Stimulated activated CD4-positive, alpha-beta T cell treated with anti-CD3 and anti-CD28 coated beads, TNF-alpha, amount 100 ng/mL, for 48 hours (primary cell): Measurements from ENCODE around the gene TMEM256.

ENCODE experiments used
- DNase-seq, 3 donors: peaks; one replicate each; pipeline ENCODE4 v3.0.0-alpha.2; 2020; ENCODE audit warnings: low read depth in 3 of 3

Gene TMEM256

DNA sequence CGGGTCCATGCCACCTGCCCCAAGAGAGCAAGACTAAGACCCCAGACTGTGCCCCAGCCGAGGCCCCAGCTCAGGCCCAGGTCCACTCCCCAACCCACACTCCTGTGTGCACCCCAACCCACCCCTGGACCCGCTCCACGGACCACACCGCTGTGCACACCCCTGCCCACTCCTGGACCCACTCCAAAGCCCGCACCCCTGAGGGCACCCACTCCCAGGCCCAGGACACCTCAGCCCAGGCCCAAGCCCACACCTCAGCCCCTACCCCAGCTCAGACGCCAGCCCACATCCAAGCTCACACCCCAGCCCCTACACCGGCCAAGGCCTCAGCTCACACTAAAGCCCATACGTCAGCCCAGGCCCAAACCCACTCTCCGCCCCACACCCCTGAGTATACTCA is 25.8 kb upstream of the TMEM256 start:
- DNase-seq = no peak

DNA sequence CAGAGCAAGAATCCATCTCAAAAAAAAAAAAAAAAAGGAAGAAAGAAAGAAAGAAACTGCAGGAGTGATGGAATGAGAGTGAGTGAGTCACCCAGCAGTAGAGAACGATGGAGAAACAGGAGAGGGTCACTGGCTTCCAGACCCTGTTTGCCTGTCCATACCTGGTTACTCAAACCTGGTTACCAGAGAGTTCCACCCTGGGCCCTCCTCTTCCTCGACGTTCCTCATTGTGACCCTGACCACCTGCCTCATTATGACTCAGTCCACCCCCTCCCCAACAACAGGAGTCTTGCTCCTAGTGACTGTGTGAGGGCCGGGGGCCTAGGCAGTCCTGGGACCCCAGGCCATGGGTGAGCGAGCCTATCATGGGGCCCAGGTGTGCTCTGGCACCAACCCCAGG is 24.7 kb upstream of the TMEM256 start, which contains the start of gene SPEM3:
SPEM3 (plus strand) TSS at position 301 of the 400 bp plus-strand sequence; CDS start at position 347, 46 bp downstream.
- no peak for DNase-seq

DNA sequence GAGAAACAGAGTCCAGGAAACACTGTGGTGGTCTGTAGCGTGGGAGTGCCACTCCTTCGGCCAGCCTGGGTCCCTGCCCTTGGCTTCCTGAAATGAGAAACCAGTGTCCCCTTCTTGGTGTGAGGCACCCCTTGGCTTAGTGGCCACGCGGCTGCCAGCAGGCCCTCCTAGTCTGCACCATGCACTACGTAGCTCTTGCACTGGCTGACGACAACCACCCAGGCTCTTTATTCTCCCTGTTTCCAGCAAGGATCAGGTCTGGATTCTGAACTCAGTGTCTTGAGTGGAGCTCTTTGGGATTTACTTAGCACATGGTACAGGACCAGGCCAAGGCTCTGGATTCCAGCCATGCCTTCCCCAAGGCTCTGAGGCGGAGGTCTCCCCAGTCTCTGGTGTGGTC is 23.7 kb upstream of the TMEM256 start:
- DNase-seq = no peak

DNA sequence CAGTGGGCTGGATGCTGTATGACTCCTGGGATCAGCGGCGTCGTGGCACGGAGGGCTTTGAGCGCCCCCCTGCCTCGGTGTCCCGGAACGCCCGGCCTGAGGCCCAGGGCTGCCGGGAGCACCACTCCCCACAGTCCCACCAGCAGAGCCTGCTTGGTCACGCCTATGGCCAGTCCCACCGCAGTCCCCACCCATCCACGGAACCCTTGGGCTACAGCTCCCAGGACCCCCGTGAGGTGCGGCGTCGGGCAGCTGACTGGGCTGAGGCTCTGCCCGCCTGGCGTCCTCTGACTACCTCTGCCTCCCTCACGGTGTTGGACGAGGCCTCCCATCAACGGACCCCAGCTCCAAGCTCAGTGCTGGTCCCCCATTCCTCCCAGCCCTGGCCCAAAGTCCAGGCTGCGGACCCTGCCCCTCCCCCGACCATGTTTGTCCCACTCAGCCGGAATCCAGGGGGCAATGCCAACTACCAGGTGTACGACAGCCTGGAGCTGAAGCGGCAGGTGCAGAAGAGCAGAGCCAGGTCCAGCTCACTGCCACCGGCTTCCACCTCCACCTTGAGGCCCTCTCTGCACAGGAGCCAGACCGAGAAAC is 23.1 kb upstream of the TMEM256 start:
- DNase-seq = no peak

DNA sequence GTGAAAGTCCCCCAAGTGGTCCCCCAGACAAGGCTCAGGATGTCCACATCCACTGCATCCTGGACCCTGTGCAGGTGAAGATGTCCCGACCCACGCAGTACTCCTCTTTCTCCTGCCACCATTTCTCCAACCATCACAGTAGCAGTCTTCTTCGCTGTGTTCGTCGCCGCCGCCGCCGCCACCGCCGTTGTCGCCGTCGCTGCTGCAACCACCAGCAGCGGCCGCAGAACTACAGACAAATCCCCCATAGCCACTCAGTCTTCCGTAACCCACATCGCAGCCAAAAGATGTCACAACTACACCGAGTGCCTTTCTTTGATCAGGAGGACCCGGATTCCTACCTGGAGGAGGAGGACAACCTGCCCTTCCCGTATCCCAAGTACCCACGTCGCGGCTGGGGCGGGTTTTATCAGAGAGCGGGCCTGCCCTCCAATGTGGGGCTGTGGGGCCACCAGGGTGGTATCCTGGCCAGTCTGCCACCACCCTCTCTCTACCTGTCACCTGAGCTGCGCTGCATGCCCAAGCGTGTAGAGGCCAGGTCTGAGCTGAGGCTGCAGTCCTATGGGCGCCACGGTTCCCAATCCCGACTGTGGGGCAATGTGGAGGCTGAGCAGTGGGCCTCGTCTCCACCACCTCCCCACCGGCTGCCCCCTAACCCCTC is 22.4 kb upstream of the TMEM256 start:
- no peak for DNase-seq

DNA sequence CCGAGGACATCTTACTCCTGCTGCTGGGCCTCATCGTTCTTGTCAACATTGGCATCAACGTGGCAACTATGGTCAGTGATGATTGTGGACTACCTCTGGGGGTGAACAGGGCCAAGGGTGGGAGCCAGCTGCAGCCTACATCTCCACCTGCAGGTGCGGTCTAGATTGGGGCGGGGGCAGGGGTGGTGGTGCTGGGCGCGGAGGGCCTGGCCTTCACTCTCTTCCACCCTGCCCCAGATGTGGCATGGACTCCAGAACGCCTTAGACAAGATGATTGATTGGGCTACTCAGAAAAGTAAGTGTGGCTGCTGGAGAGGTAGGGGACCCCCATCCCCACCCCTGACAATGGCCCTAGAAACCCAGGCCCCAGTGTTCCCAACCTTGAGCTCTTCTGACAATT is 21.9 kb upstream of the TMEM256 start:
- no peak for DNase-seq

DNA sequence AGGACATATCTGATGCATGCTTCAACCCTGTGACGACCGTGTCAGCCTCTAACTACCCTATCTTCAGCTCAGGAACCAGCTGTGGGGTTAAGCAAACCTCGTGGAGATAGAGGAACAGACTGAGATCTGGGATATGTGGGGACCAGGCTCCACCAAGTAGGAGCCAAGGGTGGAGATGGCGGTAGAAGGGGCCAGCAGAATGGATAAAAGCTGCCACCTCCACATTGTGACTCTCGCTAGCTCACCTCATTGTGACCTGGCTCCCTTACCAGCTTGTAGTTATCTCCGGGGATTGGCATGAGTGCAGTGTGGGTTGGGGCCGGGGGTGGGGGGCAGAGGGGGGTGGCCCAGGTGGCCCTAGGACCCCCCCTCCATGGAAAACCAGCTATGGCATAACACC is 21.4 kb upstream of the TMEM256 start, which contains the start of gene SPEM2:
SPEM2 (plus strand) TSS at position 301 of the 400 bp plus-strand sequence; CDS start at position 374, 73 bp downstream.
- no peak for DNase-seq

DNA sequence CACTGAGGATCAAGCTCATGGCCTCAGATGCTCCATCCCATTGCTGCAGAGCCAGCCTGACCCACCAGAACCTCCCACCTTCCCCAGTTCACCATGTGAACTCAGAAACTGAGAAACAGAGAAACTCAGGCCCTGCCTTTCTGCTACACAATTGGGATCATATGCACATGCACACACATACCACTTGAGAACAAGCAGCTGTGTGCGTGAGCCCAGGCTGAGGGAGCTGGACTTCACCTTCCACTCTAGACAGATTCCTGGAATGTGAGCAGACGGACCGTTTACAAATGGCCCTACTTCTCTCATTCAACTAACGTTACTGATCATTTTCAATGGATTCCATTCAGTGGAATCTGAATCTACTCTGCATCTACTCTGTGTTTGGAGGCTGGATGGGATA is 19.8 kb upstream of the TMEM256 start:
- DNase-seq = no peak

DNA sequence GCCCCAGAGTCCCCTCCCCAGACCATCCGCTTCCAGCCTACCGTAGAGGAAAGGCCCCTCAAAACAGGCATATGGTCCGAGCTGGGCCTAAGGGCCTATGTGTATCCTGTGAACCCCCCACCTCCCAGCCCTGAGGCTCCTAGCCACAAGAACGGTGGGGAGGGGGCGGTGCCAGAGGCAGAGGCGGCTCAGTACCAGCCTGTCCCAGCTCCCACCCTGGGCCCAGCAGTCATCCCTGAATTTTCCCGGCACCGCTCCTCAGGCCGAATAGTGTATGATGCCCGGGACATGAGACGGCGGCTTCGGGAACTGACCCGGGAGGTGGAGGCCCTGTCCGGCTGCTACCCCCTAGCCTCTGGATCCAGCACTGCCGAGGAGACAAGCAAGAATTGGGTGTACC is 17.3 kb upstream of the TMEM256 start:
- DNase-seq = no peak

DNA sequence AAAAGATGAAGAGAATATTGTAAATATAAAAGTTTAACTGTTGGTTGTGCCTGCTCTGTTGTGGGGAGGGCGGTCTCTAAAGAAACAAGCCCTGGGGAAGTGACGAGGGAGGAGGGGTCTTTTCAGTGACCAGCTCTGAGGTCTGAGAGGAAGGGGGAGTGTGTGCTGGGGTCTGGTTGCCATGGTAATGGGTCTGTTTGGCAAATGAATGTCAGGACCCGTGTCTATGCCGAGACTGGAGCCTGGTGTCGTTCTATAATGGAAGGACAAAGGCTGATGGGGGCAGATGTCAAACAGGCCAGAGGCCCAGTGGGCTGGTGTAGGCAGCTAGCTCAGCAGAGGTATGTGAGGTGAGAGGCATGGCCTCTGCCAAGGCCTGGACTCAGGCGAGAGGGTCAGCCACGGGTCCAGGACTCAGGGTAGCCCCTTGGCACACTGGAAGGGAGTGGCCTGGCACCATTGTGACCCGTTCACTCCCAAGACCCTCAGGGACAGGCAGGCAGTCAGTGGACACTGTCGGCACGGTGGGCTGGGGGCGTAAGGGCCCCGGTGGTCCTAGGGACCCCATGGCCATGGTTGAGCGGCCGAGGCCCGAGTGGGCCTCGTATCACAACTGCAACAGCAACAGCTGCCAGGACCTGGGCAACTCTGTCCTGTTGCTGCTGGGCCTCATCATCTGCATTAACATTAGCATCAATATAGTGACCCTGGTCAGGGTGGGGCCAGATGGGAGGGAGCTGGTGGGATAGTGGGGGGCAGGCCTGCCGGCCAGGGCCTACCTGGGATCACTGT is 16.1 kb upstream of the TMEM256 start, which contains the start of gene SPEM1:
SPEM1 (plus strand) TSS at position 506 of the 792 bp plus-strand sequence; CDS start at position 567, 61 bp downstream.
- no peak for DNase-seq

DNA sequence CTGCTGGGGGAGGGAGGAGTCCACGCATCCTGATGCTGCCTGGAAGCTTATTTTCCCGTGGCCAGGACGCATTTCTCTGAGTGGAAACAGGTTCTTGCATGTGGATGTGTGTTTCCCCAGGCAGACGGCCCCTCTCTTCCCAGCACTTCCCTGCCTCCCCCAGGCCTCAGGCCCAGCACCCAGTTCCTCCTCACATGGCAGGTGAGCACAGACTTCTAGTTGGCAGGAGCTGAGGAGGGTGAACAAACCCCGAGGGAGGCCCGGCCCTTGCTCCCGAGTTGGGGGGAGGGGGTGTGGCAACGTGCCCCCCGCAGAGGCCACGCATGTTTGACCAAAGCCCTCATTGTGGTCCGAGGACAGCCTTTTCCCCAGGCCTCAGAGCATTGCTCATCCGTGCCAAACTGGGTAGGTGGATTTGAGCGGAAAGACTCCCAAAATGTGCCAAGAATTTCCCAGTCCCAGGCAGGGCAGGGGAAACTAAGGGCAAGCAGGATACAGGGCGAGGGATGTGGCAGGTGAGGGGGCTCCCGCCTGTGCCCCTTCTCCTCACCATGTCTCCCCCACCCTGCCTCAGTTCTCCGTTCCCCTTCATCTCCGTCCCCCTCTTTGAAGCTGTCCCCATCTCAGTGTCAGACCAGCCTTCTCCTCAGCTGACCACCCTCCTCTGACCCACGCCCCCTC is 14.7 kb upstream of the TMEM256 start:
- no peak for DNase-seq

DNA sequence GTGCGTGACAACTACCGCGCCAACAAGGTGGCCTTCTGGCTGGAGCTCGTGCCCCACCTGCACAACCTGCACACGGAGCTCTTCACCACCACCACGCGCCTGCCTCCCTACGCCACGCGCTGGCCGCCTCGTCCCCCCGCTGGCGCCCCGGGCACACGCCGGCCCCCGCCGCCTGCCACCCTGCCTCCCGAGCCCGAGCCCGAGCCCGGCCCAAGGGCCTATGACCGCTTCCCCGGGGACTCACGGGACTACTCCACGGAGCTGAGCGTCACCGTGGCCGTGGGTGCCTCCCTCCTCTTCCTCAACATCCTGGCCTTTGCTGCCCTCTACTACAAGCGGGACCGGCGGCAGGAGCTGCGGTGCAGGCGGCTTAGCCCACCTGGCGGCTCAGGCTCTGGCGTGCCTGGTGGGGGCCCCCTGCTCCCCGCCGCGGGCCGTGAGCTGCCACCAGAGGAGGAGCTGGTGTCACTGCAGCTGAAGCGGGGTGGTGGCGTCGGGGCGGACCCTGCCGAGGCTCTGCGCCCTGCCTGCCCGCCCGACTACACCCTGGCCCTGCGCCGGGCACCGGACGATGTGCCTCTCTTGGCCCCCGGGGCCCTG is 13.3 kb upstream of the TMEM256 start:
- no peak for DNase-seq

DNA sequence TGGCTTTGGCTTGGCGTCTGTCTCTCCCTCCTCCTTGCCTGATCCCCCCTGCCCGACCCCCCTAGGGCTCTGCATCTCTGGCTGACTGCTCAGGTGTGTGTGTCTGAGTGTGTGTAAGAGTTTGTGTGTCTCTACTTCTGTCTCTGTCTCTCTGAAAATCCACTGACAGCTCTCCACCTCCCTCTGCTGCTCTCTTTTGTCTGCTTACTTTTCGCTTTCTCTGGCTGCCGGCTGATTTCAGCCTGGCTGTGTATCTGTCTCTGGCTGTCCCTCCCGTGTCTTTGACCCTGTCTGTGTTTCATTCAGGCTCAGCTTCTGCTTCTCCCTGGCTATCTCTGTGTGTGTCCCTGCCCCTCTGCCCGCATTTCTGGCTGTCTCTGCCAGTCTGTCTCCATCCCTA is 12.4 kb upstream of the TMEM256 start:
- DNase-seq = no peak

DNA sequence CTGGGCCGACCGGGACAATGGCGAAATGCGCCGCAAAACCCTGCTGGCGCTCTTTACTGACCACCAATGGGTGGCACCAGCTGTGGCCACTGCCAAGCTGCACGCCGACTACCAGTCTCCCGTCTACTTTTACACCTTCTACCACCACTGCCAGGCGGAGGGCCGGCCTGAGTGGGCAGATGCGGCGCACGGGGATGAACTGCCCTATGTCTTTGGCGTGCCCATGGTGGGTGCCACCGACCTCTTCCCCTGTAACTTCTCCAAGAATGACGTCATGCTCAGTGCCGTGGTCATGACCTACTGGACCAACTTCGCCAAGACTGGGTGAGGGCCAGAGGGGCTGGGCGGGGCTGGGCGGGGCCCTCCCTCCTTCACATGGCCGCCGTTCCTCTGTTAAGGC is 11.9 kb upstream of the TMEM256 start:
- no peak for DNase-seq

DNA sequence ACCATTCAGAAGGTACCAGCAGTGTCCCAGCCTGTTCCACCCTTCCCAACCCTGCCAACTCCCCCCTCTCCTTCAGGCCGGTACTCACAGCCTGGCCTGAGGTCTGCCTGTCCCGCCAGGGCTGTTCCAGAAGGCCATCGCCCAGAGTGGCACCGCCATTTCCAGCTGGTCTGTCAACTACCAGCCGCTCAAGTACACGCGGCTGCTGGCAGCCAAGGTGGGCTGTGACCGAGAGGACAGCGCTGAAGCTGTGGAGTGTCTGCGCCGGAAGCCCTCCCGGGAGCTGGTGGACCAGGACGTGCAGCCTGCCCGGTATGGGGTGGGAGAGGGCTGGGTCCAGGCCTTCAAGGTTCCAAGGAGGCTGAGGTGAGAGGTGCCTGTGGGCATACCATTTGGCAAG is 10.9 kb upstream of the TMEM256 start:
- no peak for DNase-seq

DNA sequence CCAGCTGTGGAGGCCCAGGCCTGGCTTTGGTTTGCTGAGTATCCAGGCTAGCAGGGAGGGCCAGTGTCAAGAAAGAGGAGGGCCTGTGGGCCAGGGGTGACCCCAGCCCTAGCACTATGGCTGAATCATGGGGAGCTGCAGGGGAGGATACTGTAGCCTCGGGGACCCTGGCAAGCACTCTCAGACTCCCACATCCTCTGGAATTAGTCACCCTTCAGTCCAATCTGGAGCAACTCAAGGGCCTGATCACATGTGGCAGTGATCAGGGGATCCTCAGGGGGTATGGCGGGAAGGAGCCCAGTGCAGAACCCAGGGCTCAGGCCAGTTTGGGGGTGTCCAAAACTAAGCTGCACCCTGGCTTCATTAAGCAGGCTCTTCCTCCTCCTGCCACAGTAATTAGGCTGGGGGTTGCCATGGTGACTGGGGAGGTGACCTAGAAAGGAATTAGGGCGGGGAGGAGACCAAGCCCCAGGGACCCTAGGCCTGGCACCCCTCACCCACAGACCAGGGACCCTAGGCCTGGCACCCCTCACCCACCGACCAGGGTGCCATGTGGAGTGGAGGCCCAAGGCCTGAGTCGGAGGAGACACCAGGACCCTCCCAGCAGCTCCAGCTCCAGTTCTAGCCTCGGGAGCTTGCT is 9.6 kb upstream of the TMEM256 start:
- no peak for DNase-seq

DNA sequence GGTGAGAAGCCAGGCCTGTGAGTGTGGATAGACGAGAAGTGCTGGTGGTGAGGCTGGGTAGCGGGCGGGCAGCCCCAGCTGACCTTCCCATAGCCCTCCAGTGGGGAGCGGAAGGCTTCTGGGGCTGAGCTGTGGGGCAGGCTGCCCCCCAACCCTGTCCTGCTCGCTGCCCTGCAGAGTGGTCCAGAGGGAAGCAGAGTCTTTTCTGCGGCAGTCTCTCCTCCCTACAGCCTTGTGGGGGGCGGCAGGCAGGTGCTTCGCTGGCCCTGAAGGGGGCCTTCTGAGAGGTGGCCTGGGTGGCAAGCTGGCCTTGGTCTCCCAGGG is 7.5 kb upstream of the TMEM256 start:
- no peak for DNase-seq

DNA sequence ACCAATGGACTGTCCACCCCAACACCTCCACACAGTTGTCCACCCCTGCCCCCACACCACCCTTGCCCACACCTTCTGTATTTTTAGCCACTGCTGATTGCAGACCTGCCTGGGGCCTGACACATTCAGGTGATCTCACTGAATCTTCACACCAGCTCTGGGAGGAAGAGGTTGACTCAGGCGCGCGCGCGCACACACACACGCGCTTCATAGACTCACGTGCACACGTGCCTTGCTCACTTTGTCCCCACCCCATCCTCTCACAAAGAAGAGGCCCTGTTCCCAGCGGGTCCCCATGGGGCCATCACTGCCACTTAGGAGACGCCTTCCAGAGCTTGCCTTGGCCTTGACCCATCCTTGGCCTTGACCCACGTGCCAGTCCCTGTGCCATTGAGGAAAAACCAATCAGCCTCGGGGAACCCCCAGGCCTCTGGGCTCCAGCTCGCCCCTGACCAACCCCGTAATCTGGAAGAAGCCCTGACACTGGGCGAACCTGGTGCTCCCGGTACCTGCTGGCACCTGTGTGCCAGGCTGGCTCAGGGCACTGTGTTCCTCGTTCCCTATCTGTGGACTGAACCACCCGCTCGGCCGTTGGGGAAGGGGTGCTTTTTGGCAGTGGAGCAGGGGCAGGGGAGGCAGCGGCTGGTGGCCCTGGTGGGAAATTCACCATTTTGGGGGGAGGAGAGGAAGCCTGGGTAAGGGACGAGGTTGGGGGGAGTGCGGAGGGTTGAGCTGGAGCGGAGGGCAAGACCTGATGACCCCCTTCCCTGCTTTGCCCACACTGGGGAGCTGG is 6.9 kb upstream of the TMEM256 start:
- no peak for DNase-seq

DNA sequence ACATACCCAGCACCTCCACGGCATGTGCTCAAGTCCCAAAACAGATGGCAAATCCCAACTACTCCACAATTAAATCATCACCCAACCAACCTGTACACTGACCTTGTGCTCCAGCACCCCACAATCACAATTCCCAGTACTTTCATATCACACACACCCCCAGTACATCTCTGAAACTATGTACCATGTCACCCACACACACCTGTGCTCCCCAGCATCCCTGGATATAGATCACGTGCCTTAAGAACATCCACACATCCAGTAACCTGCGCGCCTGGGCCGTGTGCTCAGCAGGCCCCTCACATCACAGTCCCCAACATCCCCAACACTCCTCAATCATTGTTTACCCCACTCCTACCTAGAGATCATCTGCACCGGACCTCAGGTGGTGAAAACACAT is 5.8 kb upstream of the TMEM256 start:
- no peak for DNase-seq

DNA sequence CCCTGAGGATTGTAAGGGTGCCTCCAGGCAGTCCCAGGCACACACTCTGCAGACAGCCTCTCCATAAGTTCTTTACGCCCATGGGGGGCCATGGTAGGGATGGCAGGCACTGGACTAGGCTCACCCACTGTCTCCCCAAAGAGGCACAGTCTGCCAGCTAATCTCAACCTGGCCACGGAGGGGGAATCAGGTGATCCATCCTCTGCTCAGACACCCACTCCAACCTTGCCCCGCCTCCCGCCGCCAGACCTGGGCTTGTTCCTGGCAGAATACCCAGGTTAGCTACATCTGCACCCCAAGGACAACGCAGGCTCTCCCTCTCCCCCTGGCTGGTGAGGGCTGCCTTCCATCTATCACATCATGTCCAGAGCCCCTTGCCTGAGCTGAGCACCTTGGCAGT is 5.0 kb upstream of the TMEM256 start:
- DNase-seq = no peak
